Large intestine (tissue), 3 donors: Measurements from ENCODE around the gene TXNDC2. TPM values are rescaled to one million over a fixed set of nuclear protein-coding genes. Genes with fewer than 3 reads are reported as not detected.
"Not testable (repeated sequence)": the region's sequence is repeated elsewhere in the genome, so short reads cannot be mapped to it uniquely, and the experiment has no call there.

Experiments used
- DNase-seq, 2 donors: peaks; one replicate each; pipeline versions ENCODE4 v3.0.0 to v3.0.0-alpha.2; 2013
- H3K27ac ChIP-seq: one replicate; pipeline ENCODE4 v1.5.1; 2013; ENCODE audit warnings: low read length
- H3K27me3 ChIP-seq: 2 replicates; pipeline ENCODE4 v1.6.1; 2013; ENCODE audit warnings: low read length; ENCODE audit not compliant: control insufficient read depth, insufficient read depth
- H3K36me3 ChIP-seq: 2 replicates; pipeline ENCODE4 v1.6.1; 2013; ENCODE audit warnings: low read length; ENCODE audit not compliant: control insufficient read depth, insufficient read depth
- H3K4me1 ChIP-seq: one replicate; pipeline ENCODE4 v1.6.1; 2013; ENCODE audit warnings: low read length; ENCODE audit not compliant: control insufficient read depth, insufficient read depth
- H3K4me3 ChIP-seq: one replicate; pipeline ENCODE4 v1.5.1; 2013; ENCODE audit warnings: low read length
- H3K9me3 ChIP-seq: one replicate; pipeline ENCODE4 v1.6.1; 2013; ENCODE audit warnings: mild to moderate bottlenecking, low read depth, low read length, moderate library complexity; ENCODE audit not compliant: control insufficient read depth
- WGBS: methylation state at CpG from one replicate; pipeline ENCODE4 v1.1.5; 2013; ENCODE audit warnings: low lambda C conversion rate; ENCODE audit not compliant: insufficient coverage; 5-methylcytosine and 5-hydroxymethylcytosine counted together
- polyA plus RNA-seq: library from polyadenylated mRNA; unstranded; fragments of 120-200 nt; gene quantifications from one replicate; pipeline ENCODE4 v1.2.1, GENCODE V29; 2013

TXNDC2 gene
- polyA plus RNA-seq, 1 donor = 0.03 TPM

GRCh38 chr18:9849407-9850283 is 36.1 kb upstream of the TXNDC2 start:
- DNase-seq = peak in 1 of 2 donors; percentile 56
- 93% methylated on average over 3 of the region's 18 CpGs for WGBS
- H3K27me3 ChIP-seq = no peaks in the 10 kb centered on the region
- H3K9me3 ChIP-seq = no peaks in the 10 kb centered on the region
- H3K4me3 ChIP-seq = no peak overlapping the region
- no peak overlapping the region for H3K27ac ChIP-seq
- H3K4me1 ChIP-seq = no peaks in the 10 kb centered on the region
- H3K36me3 ChIP-seq = no peaks in the 10 kb centered on the region

GRCh38 chr18:9850309-9850708 is 35.5 kb upstream of the TXNDC2 start:
- WGBS = no CpG with 5 or more reads among the region's 3 CpGs
- no peaks in the 10 kb centered on the region for H3K27me3 ChIP-seq
- H3K4me1 ChIP-seq = no peaks in the 10 kb centered on the region
- H3K4me3 ChIP-seq = no peak overlapping the region
- H3K9me3 ChIP-seq = no peaks in the 10 kb centered on the region
- no peak overlapping the region for H3K27ac ChIP-seq
- H3K36me3 ChIP-seq = no peaks in the 10 kb centered on the region
- DNase-seq = no peak

GRCh38 chr18:9851511-9851910 is 34.3 kb upstream of the TXNDC2 start:
- WGBS = 100% methylated on average over 1 of the region's 2 CpGs
- no peak for DNase-seq
- H3K9me3 ChIP-seq = no peaks in the 10 kb centered on the region
- H3K4me1 ChIP-seq = no peaks in the 10 kb centered on the region
- H3K4me3 ChIP-seq = no peak overlapping the region
- H3K27ac ChIP-seq = no peak overlapping the region
- H3K36me3 ChIP-seq = no peaks in the 10 kb centered on the region
- no peaks in the 10 kb centered on the region for H3K27me3 ChIP-seq

GRCh38 chr18:9852266-9853081 is 33.3 kb upstream of the TXNDC2 start:
- 93% methylated on average over 3 of the region's 5 CpGs for WGBS
- Histone ChIP-seq H3K4me1 (no peaks in the 10 kb centered on the region), H3K27ac (no peak overlapping the region)

GRCh38 chr18:9854801-9855676 is 30.7 kb upstream of the TXNDC2 start:
- peak overlapping the region; percentile 11 for H3K27ac ChIP-seq
- WGBS = 89% methylated on average over 5 of the region's 12 CpGs
- no peaks in the 10 kb centered on the region for H3K27me3 ChIP-seq
- no peaks in the 10 kb centered on the region for H3K9me3 ChIP-seq
- H3K36me3 ChIP-seq = no peaks in the 10 kb centered on the region
- no peaks in the 10 kb centered on the region for H3K4me1 ChIP-seq
- DNase-seq = no peak
- no peak overlapping the region for H3K4me3 ChIP-seq

More at GRCh38 chr18:9852266-9853081, 33.3 kb upstream of the TXNDC2 start:
- Histone ChIP-seq H3K27me3 (no peaks in the 10 kb centered on the region), H3K9me3 (no peaks in the 10 kb centered on the region), H3K36me3 (no peaks in the 10 kb centered on the region), H3K4me3 (no peak overlapping the region)
- no peak for DNase-seq

GRCh38 chr18:9855681-9856080 is 30.1 kb upstream of the TXNDC2 start:
- Histone ChIP-seq H3K27ac (peak overlapping the region; percentile 11), H3K9me3 (no peaks in the 10 kb centered on the region), H3K36me3 (no peaks in the 10 kb centered on the region), H3K4me1 (no peaks in the 10 kb centered on the region), H3K4me3 (no peak overlapping the region), H3K27me3 (no peaks in the 10 kb centered on the region)
- no CpG with 5 or more reads among the region's 9 CpGs for WGBS
- DNase-seq = no peak

GRCh38 chr18:9856092-9856491 is 29.7 kb upstream of the TXNDC2 start:
- 100% methylated on average over 1 of the region's 3 CpGs for WGBS
- no peak for DNase-seq
- no peaks in the 10 kb centered on the region for H3K36me3 ChIP-seq
- H3K9me3 ChIP-seq = no peaks in the 10 kb centered on the region
- H3K27me3 ChIP-seq = no peaks in the 10 kb centered on the region
- H3K4me3 ChIP-seq = no peak overlapping the region
- H3K27ac ChIP-seq = no peak overlapping the region
- no peaks in the 10 kb centered on the region for H3K4me1 ChIP-seq

GRCh38 chr18:9857479-9857998 is 28.2 kb upstream of the TXNDC2 start:
- H3K4me1 ChIP-seq, H3K27ac ChIP-seq: not testable (repeated sequence)
- WGBS = no CpG with 5 or more reads among the region's 4 CpGs

GRCh38 chr18:9858642-9859041 is 27.1 kb upstream of the TXNDC2 start:
- H3K36me3 ChIP-seq = no peaks in the 10 kb centered on the region

More at GRCh38 chr18:9857479-9857998, 28.2 kb upstream of the TXNDC2 start:
- not testable (repeated sequence) for H3K36me3 ChIP-seq, H3K4me3 ChIP-seq, H3K9me3 ChIP-seq, DNase-seq, H3K27me3 ChIP-seq

GRCh38 chr18:9859232-9859631 is 26.5 kb upstream of the TXNDC2 start:
- DNase-seq = no peak
- Histone ChIP-seq H3K27ac (no peak overlapping the region), H3K4me3 (no peak overlapping the region), H3K27me3 (no peaks in the 10 kb centered on the region), H3K9me3 (no peaks in the 10 kb centered on the region), H3K36me3 (no peaks in the 10 kb centered on the region), H3K4me1 (no peaks in the 10 kb centered on the region)
- WGBS = 100% methylated on average over 1 of the region's 7 CpGs

More at GRCh38 chr18:9858642-9859041, 27.1 kb upstream of the TXNDC2 start:
- no CpG with 5 or more reads among the region's 5 CpGs for WGBS
- no peaks in the 10 kb centered on the region for H3K27me3 ChIP-seq
- no peak overlapping the region for H3K27ac ChIP-seq
- H3K4me3 ChIP-seq = no peak overlapping the region
- no peak for DNase-seq
- no peaks in the 10 kb centered on the region for H3K4me1 ChIP-seq
- no peaks in the 10 kb centered on the region for H3K9me3 ChIP-seq
